Measurements from ENCODE around the gene ENDOV.

The ENDOV gene

DNA sequence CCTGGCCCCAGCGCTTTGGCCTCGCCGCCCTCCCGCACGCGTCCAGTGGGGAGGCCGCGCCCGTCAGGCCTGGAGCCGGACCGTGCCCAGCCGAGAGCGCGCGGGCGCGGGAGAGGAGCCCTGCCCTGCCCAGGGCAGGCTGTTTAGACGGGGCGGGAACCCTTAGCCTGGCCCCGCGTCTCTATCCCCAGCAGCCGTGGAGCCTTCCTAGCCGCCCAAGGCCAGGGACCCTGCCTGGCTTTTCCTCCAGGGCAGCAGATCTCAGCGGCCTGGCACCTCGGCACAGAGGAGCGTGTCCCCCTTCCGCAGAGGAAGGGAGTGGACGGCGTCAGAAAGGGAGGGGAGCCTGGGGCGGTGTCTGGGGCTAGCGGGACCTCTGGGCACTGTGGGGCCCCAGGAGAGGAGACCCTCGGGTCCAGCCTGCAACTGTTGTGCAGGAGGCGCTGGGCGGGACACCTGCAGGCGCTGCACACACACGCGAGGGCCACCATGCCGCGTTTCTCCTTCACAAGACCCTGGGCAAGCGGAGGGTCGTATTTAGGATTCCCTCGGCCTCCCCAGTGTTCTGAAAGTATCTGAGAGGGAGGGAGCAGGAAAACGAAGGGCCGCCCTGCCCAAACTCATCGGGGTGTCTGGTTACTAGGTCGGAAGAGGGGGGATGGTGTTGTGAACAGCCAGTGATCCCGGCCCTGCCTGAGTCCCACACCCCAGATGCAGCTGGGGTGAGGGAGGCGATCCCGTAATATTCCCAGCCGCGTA is 63.7 kb downstream of the ENDOV start:
- TF ChIP-seq, protein P1, sequence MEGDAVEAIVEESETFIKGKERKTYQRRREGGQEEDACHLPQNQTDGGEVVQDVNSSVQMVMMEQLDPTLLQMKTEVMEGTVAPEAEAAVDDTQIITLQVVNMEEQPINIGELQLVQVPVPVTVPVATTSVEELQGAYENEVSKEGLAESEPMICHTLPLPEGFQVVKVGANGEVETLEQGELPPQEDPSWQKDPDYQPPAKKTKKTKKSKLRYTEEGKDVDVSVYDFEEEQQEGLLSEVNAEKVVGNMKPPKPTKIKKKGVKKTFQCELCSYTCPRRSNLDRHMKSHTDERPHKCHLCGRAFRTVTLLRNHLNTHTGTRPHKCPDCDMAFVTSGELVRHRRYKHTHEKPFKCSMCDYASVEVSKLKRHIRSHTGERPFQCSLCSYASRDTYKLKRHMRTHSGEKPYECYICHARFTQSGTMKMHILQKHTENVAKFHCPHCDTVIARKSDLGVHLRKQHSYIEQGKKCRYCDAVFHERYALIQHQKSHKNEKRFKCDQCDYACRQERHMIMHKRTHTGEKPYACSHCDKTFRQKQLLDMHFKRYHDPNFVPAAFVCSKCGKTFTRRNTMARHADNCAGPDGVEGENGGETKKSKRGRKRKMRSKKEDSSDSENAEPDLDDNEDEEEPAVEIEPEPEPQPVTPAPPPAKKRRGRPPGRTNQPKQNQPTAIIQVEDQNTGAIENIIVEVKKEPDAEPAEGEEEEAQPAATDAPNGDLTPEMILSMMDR (IDR thresholded peaks at IDR 0.05; ENCODE audit: control extremely low read depth, extremely low read depth, low read depth, missing control alignments), result no peak
- POLR2A ChIA-PET, result no interaction called here
- CTCF ChIA-PET, result no interaction called here
- no peak for DNase-seq (ENCODE audit: extremely low spot score)

DNA sequence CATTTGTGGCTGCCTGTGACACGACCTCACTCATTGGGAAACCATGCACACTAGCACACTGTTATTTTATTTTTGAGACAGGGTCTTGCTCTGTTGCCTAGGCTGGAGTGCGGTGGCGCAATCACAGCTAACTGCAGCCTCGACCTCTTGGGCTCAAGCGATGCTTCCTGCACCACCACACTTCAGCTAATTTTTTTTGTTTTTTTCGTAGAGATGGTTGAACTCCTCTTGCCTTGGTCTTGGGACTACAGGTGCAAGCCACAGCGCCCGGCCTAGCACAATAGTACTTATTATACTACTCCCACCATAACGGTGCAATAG is 64.2 kb downstream of the ENDOV start:
- DNase-seq (ENCODE audit: extremely low spot score), result no peak
- TF ChIP-seq, protein P1 (IDR thresholded peaks at IDR 0.05; ENCODE audit: control extremely low read depth, extremely low read depth, low read depth, missing control alignments), result no peak
- POLR2A ChIA-PET, result no interaction called here
- CTCF ChIA-PET, result no interaction called here

DNA sequence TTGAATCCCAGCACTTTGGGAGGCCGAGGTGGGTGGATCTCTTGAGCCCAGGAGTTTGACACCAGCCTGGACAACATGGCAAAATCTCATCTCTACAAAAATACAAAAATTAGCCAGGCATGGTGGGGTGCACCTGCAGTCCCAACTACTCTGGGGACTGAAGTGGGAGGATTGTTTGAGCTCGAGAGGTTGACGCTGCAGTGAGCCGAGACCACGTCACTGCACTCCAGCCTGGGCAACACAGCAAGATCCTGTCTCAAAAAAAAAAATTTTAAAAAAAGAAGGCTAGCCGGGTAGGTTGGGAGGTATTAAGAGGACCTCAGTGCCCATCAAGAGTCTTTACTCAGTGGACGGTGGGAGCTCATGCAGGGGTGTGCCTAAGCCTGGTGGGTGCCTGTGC is 65.3 kb downstream of the ENDOV start:
- POLR2A ChIA-PET, result no interaction called here
- CTCF ChIA-PET, result no interaction called here
- no peak for DNase-seq (ENCODE audit: extremely low spot score)
- TF ChIP-seq, protein P1 (IDR thresholded peaks at IDR 0.05; ENCODE audit: control extremely low read depth, extremely low read depth, low read depth, missing control alignments), result no peak

DNA sequence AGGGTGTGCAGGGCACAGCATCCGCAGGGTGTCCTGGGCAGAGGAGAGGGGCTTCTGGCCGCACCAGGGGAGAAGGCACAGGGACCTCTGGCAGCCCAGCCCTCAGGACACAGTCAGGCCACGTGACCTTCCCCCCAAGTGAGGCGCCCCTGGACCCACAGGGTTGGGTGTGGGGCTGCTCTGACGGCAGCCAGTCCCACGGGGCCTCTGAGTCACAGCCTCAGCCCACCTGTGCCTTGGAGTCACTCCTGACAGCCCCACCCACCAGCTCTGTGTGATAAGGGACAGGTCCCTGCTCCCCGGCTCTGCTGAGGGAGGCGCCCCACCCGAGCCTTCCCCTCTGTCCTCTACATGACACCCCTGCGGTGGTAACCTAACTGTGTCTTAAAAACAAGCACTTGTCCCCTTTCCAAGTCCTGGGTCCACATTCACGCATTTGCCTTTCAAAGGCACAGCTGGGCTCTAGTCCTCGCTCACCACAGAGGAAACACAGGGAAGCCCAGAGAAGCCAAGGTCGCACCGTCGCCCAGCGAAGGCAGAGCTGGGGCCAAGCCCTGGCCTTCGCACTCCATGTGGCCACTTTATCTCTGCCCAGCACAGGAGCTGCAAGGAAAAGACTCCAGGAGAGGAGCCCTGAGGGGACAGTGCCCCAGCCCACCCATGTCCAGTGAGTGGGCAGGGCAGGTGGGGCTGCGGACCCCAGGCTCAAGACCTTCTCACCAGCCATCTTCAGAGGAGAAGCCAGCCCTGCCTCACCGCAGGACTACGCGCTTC is 66.5 kb downstream of the ENDOV start:
- CTCF ChIA-PET, result no interaction called here
- no peak for DNase-seq (ENCODE audit: extremely low spot score)
- TF ChIP-seq, protein P1 (IDR thresholded peaks at IDR 0.05; ENCODE audit: control extremely low read depth, extremely low read depth, low read depth, missing control alignments), result no peak
- POLR2A ChIA-PET, result no interaction called here

DNA sequence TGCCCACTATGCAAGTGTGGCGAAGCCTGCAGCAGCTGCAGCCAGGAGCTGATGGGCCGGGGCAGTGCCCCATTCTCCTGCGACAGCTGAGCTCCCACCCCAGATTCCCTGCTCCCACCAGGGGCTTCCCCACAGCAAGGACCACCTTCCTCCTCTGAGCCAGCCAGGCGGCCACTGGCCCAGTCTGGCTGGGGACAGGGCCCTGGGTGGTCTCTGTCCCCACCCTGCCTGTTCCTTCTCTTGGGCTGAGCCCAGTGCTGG is 67.0 kb downstream of the ENDOV start:
- ChIA-PET CTCF (no interaction called here), POLR2A (no interaction called here)
- no peak for DNase-seq (ENCODE audit: extremely low spot score)
- TF ChIP-seq, protein P1 (IDR thresholded peaks at IDR 0.05; ENCODE audit: control extremely low read depth, extremely low read depth, low read depth, missing control alignments), result no peak

DNA sequence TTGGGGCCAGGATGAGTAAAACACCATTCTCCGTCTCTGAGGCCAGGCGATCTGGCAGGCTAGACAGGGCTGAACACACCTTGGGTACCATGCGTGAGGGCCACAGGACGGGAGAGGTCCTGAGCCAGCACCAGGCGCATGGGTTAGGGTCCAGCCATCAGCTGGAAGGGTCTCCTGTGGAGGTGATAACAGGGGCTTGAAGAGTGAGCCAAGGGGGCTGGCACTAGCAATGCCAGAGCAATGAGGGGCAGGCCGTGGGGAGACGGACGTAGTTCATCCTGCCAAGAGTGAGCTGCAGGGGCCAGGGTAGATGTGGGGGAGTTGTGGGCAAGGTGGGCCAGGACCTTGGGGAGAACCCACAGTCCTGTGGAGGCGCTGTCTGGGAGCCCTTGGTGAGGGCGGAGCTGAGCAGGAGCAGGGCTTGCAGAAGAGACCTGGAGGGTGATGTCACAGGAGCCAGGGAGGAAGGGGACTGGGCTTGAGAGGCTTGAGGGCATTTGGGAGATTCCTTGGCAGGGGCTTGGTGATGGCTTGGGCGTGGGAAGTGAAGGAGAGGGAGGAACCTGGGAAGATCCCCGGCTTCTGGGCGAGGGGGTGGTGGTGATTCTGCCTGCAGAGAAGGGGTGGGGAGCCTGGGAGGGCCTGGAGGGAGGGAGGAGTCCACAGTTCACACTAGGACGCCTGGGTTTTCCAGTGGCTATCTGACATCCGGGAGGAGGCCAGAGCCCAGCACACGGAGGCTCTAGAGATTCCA is 67.8 kb downstream of the ENDOV start:
- no peak for DNase-seq (ENCODE audit: extremely low spot score)
- ChIA-PET POLR2A (no interaction called here), CTCF (no interaction called here)
- TF ChIP-seq, protein P1 (IDR thresholded peaks at IDR 0.05; ENCODE audit: control extremely low read depth, extremely low read depth, low read depth, missing control alignments), result no peak
